ENCODE results near the gene SDHC. TPM values are rescaled to one million over a fixed set of nuclear protein-coding genes. Genes with fewer than 3 reads are reported as not detected.

The SDHC gene
- total and polyA plus RNA-seq, 2 of the 8 experiments (the other 6 are each of a cell fraction or from before 2014, with no cell fraction given) = 224 to 305 TPM

- Histone ChIP-seq H3K36me3 (ENCODE audit: control insufficient read depth in 2 of 4, insufficient read depth in 4 of 4, low read length in 3 of 4) (peaks cover 2 to 51% (median 19%) of the 10 kb centered on the region in 4 experiments; a peak in 6 of 8 replicates), H3K9me3 (ENCODE audit: insufficient read depth in 2 of 2, low read depth in 1 of 2, low read length in 1 of 2) (no peaks in the 10 kb centered on the region), H2BK12ac (ENCODE audit: low read depth, low read length) (no peak overlapping the region), H3K79me1 (ENCODE audit: low read depth, low read length) (no peaks in the 10 kb centered on the region), H3K4me1 (replicated peaks in 1 of 4; ENCODE audit: control insufficient read depth in 3 of 4, insufficient read depth in 4 of 4, low read length in 3 of 4) (no peaks in the 10 kb centered on the region), H2BK120ac (replicated peaks; ENCODE audit: low read depth, low read length) (no peak overlapping the region), H4K8ac (ENCODE audit: extremely low read depth, insufficient read depth, low read length) (no peak overlapping the region), H3K9ac (replicated peaks in 1 of 4; ENCODE audit: extremely low read depth in 1 of 4, low read depth in 3 of 4, low read length in 3 of 4) (no peak overlapping the region), H2BK20ac (ENCODE audit: low read length) (no peak overlapping the region), H4K5ac (ENCODE audit: insufficient read length, low read depth, low read length) (no peak overlapping the region), H2BK15ac (ENCODE audit: low read length) (no peak overlapping the region), H3K4me2 (ENCODE audit: insufficient read depth in 1 of 2, low read depth in 2 of 2, low read length in 2 of 2) (no peak overlapping the region), H3K56ac (replicated peaks; ENCODE audit: insufficient read length, low read depth, low read length) (no peak overlapping the region), H3K23me2 (ENCODE audit: low read depth, low read length) (no peaks in the 10 kb centered on the region), H3K27me3 (replicated peaks in 1 of 4; ENCODE audit: control insufficient read depth in 3 of 4, extremely low read depth in 1 of 4, insufficient read depth in 3 of 4, low read length in 3 of 4) (no peaks in the 10 kb centered on the region), H4K20me1 (replicated peaks in 1 of 2; ENCODE audit: control insufficient read depth in 1 of 2, insufficient read depth in 2 of 2, low read length in 2 of 2) (no peaks in the 10 kb centered on the region), H3K23ac (ENCODE audit: insufficient read length) (no peak overlapping the region), H3K4ac (replicated peaks; ENCODE audit: insufficient read length, low read depth, low read length) (no peak overlapping the region), H2AK5ac (ENCODE audit: low read depth, low read length) (no peak overlapping the region), H3K4me3 (ENCODE audit: extremely low read depth in 1 of 4, insufficient read depth in 2 of 4, low read depth in 3 of 4, low read length in 4 of 4) (no peak overlapping the region), H2BK5ac (ENCODE audit: low read depth, low read length) (no peak overlapping the region), H3K14ac (ENCODE audit: insufficient read length) (no peak overlapping the region), H2AFZ (ENCODE audit: low read length) (no peak overlapping the region), H3K79me2 (ENCODE audit: control insufficient read depth in 1 of 2, insufficient read depth in 2 of 2, low read length in 2 of 2) (no peaks in the 10 kb centered on the region), H4K91ac (replicated peaks; ENCODE audit: insufficient read length, low read length) (no peak overlapping the region), H3K27ac (ENCODE audit: low read depth, low read length) (no peak overlapping the region), H3K18ac (ENCODE audit: extremely low read depth, low read length) (no peak overlapping the region)
- no peak for DNase-seq (ENCODE audit: low read depth in 1 of 2, low spot score in 2 of 2)
- POLR2A ChIA-PET (ENCODE audit: partially characterized antibody) = interaction anchor here (0.8 to 1.0 kb wide), 2 partner anchors 14 to 19 kb away, joined by 4 read pairs; partner anchors contain the start of gene SDHC
- TF ChIP-seq E2F6 (IDR thresholded peaks at IDR 0.05) (no peak), CREB1 (IDR thresholded peaks at IDR 0.05) (no peak), ASH2L (IDR thresholded peaks at IDR 0.05; ENCODE audit: low read length) (no peak), SIRT6 (IDR thresholded peaks at IDR 0.05; ENCODE audit: low read length) (no peak), CTBP2 (IDR thresholded peaks at IDR 0.05; ENCODE audit: borderline replicate concordance, insufficient read depth, insufficient read length, low read length) (no peak), MAX (IDR thresholded peaks at IDR 0.05) (no peak), BACH1 (IDR thresholded peaks at IDR 0.05; ENCODE audit: low read length) (no peak), ZNF274 (IDR thresholded peaks at IDR 0.05; ENCODE audit: borderline replicate concordance, extremely low read depth, low read length) (no peak), RFX5 (IDR thresholded peaks at IDR 0.05; ENCODE audit: borderline replicate concordance, low read depth, low read length) (no peak), YY1 (IDR thresholded peaks at IDR 0.05; ENCODE audit: low read depth, low read length) (no peak), TBP (IDR thresholded peaks at IDR 0.05; ENCODE audit: low read depth, low read length) (no peak), TEAD4 (IDR thresholded peaks at IDR 0.05; ENCODE audit: low read depth, low read length) (no peak)
- FAIRE-seq = no peak
- 91% methylated on average over 9 of the region's 9 CpGs; no CpG with 5 or more reads in 1 of the 2 experiments for WGBS, 2 experiments (ENCODE audit: extremely low coverage in 1 of 2, insufficient coverage in 1 of 2, insufficient read length in 1 of 2, insufficient replicate concordance in 2 of 2, low coverage in 1 of 2, low lambda C conversion rate in 2 of 2, missing lambda C conversion rate in 1 of 2)
- CTCF ChIA-PET (ENCODE audit: partially characterized antibody) = interaction anchor here (1.3 to 2.0 kb wide), 2 partner anchors 19 to 142 kb away, joined by 3 to 10 read pairs; partner anchors contain the start of gene SDHC
These were observed 19.0 kb downstream of the SDHC start for GRCh38 chr1:161333166-161333565.

All from H1 (cell line).